Fibroblast of villous mesenchyme (primary cell): Measurements from ENCODE around the gene QDPR. TPM values are rescaled to one million over a fixed set of nuclear protein-coding genes. Genes with fewer than 3 reads are reported as not detected.

Source experiments
- DNase-seq: peaks from one replicate; pipeline ENCODE4 v3.0.0-alpha.2; 2010; ENCODE audit warnings: low read depth
- H3K4me3 ChIP-seq: 2 replicates; pipeline ENCODE4 v1.5.1; 2011; ENCODE audit warnings: low read depth, mild to moderate bottlenecking, low read length
- CTCF ChIP-seq: IDR thresholded peaks from 2 replicates; pipeline ENCODE4 v1.5.1; 2012; ENCODE audit warnings: low read depth, mild to moderate bottlenecking, low read length; ENCODE audit not compliant: insufficient read depth
- total RNA-seq: library from RNA; depleted of rRNA; stranded (reverse); fragments of >200 nt; gene quantifications from 2 replicates; pipeline ENCODE4 v1.2.3, GENCODE V29; 2012

Gene QDPR
- total RNA-seq, 1 donor: 13.8 TPM

DNA sequence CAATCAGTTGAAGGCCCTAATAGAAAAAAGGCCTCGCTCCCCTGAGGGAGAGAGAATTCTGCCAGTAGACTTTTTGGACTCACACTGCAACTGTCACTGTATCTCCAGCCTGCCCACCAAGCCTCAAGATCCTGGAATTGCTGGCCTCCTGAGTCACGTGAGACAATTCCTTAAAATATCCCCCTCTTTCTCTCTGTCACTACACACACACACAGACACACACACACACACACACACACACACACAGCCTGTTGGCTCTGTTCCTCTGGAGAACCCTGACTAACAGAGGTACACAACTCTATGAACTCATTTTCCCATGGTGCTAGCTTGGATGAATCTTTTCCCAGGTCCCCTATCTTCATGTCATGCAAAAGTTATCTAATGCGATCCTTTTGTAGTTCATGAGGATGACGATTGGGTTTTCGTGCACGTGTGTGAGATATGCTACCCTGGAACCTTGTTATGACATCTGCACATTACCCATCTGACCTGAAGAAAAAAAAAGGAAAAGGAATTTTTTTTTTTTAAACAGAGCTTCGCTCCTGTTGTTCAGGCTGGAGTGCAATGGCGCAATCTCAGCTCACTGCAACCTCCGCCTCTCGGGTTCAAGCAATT lies 16.8 kb upstream of the QDPR start:
- DNase-seq: no peak
- TF ChIP-seq CTCF: no peak
- no peak overlapping the region for H3K4me3 ChIP-seq

DNA sequence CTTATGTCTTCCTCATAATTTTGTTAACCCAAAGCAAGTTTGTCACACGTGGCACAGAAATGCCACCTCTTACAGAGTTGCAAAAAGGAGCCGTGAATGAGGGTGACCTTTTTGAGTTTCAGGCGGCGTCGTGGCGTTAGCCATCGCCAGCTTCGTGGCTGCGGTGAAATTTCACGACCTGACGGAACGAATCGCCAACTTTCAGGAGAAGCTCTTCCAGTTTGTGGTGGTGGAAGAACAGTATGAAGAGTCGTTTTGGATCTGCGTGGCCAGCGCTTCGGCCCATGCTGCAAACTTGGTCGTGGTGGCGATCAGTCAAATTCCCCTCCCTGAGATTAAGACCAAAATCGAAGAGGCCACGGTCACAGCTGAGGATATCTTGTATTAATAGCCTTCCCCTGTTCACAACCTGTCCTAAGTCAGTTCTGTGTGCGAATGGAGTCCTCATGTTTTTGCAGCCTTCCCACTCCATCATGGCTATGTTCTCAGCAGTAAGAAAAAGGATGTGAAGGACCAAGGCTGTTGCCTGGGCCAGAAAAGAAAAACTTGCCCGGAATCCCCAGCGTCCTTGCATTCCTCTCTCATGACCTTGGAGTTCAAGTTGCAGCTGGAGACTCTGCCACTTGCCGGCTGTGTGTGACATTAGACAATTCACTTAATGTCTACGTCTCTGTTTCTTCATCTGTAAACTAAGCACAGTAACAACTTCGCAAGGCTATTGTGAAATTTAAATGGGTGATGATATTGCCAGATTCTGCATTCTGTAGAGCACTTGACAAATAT lies 15.0 kb upstream of the QDPR start:
- peak; percentile 27 for DNase-seq
- TF ChIP-seq CTCF: no peak

GRCh38 chr4:17523662-17524061 lies 11.8 kb upstream of the QDPR start:
- H3K4me3 ChIP-seq: no peak overlapping the region
- no peak for DNase-seq
- no peak for TF ChIP-seq CTCF

More for the DNA sequence above, 15.0 kb upstream of the QDPR start:
- no peak overlapping the region for H3K4me3 ChIP-seq

DNA sequence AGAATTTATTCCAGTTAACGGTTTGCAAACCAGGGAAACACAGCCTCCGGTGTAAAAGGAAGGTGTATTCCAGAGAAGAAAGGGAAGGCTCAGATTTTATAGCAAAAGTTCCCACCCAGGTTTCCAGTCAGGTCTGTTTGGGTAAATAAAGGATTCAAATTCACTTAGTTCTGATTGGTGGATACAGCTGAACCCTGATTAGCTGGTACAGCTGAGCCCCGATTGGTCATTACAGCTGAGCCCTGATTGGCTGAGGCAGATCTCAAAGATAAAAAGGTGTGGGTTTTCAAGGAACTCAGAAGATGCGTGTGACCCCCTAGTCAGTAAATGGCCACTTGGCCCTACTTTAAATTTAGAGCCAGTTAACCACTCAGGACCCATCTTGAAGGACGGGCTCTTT lies 9.7 kb upstream of the QDPR start:
- no peak for TF ChIP-seq CTCF
- H3K4me3 ChIP-seq: no peak overlapping the region
- DNase-seq: no peak

GRCh38 chr4:17517664-17518063 lies 5.8 kb upstream of the QDPR start:
- TF ChIP-seq CTCF: no peak
- DNase-seq: no peak
- no peak overlapping the region for H3K4me3 ChIP-seq

DNA sequence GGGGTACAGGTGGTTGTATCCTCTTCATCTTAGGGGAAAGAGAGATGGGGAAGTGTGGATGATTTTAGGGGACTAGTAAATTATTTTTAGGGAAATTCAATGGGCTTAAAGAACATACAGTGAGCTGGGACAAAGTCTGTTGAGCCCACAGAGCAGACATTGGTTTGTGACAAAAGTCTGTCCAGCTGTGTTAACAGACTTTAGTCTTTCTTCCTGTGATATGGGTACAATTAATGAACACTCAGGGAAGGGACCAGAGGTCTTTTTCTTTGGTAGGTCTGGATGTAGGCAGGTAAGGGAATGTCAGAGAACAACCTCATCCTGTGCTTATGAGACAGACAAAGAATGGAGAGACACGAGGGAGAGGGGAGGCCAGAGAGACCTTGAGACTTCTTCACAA lies 5.1 kb upstream of the QDPR start:
- no peak for TF ChIP-seq CTCF
- no peak for DNase-seq
- H3K4me3 ChIP-seq: no peak overlapping the region
